GM10248 (cell line): ENCODE data around the gene CFAP410.

ENCODE experiments used
- CTCF ChIA-PET: fragments of 300-600 bp; sonication (Branson Sonifier 250); formaldehyde crosslinking; extraction: SDS; loops from one replicate; lab custom pipeline; 2021; ENCODE audit warnings: antibody characterized with exemption; lab: Yijun Ruan, JAX
- POLR2A ChIA-PET: fragments of 350-650 bp; sonication (Branson Sonifier 250); formaldehyde crosslinking; extraction: SDS; loops from one replicate; lab custom pipeline; 2020; ENCODE audit warnings: antibody characterized with exemption; lab: Yijun Ruan, JAX
- DNase-seq: peaks from one replicate; pipeline ENCODE4 v3.0.0; 2012; ENCODE audit errors: extremely low spot score
- TF ChIP-seq, protein P1 (sequence below): IDR thresholded peaks from 2 replicates; pipeline ENCODE4 v1.5.1; 2012; ENCODE audit warnings: mild to moderate bottlenecking, low read depth; ENCODE audit errors: extremely low read depth, missing control alignments, control extremely low read depth

Gene CFAP410

DNA sequence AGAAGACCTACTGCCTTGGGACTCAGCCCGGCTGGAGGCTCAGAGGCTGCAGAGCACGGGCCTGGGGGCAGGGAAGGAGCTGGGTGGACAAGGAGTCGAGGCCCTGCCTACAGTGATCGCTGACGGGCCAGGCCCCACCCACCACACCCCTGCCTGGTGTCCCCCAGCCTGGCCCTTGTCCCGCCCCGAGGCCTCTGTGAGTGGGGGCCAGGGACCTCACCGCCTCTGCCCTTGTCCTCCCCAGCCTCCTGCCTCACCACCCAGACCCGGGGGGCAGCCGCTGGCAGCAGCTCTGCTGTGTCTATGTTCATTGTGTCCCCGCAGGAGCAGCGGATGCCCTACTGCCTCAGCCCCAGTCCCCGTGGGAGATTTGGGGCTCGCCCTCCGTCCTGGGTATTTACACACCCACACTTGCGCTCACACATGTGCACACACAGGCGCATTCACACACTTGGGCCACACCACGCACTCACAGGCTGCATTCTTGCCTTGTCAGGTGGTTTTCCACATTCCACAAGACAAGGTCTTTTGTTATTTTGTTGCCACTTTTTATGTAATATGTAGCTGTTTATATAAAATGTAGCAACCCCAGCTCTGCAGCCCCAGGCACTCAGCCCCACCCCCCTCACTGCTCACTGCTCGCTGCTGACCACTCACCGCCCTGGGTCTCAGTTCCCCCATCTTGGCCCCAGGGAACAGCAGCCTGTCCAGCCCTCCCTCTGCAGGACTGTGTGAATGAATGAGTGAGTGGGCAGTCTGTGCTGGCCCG lies 32.1 kb downstream of the CFAP410 start:
- CTCF ChIA-PET, result interaction anchor here (2.6 kb wide), 1 partner anchor 10 kb away, joined by 11 read pairs; no protein-coding TSS in a partner anchor

GRCh38 chr21:44305691-44306090 lies 33.5 kb downstream of the CFAP410 start:
- ChIA-PET CTCF (interaction anchor here (3.2 kb wide), 1 partner anchor 10 kb away, joined by 16 read pairs; no protein-coding TSS in a partner anchor), POLR2A (no interaction called here)
- TF ChIP-seq, protein P1, sequence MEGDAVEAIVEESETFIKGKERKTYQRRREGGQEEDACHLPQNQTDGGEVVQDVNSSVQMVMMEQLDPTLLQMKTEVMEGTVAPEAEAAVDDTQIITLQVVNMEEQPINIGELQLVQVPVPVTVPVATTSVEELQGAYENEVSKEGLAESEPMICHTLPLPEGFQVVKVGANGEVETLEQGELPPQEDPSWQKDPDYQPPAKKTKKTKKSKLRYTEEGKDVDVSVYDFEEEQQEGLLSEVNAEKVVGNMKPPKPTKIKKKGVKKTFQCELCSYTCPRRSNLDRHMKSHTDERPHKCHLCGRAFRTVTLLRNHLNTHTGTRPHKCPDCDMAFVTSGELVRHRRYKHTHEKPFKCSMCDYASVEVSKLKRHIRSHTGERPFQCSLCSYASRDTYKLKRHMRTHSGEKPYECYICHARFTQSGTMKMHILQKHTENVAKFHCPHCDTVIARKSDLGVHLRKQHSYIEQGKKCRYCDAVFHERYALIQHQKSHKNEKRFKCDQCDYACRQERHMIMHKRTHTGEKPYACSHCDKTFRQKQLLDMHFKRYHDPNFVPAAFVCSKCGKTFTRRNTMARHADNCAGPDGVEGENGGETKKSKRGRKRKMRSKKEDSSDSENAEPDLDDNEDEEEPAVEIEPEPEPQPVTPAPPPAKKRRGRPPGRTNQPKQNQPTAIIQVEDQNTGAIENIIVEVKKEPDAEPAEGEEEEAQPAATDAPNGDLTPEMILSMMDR, result no peak
- DNase-seq, result no peak

More for the DNA sequence above, 32.1 kb downstream of the CFAP410 start:
- POLR2A ChIA-PET, result no interaction called here
- TF ChIP-seq, protein P1, result no peak
- DNase-seq, result no peak

GRCh38 chr21:44304877-44305293 lies 34.3 kb downstream of the CFAP410 start:
- DNase-seq, result peak; percentile 61
- CTCF ChIA-PET, result interaction anchor here (0.8 to 3.2 kb wide), 6 partner anchors 9 to 488 kb away, joined by 3 to 16 read pairs (median 3); no protein-coding TSS in a partner anchor
- POLR2A ChIA-PET, result interaction anchor here (0.6 kb wide), 2 partner anchors 175 to 233 kb away, joined by 4 to 5 read pairs; no protein-coding TSS in a partner anchor
- TF ChIP-seq, protein P1, result peak; percentile 25

GRCh38 chr21:44304011-44304616 lies 35.1 kb downstream of the CFAP410 start:
- ChIA-PET CTCF (interaction anchor here (0.8 to 3.2 kb wide), 6 partner anchors 8 to 489 kb away, joined by 3 to 16 read pairs (median 3); no protein-coding TSS in a partner anchor), POLR2A (no interaction called here)
- no peak for DNase-seq
- TF ChIP-seq, protein P1, result no peak

GRCh38 chr21:44303490-44303981 lies 35.7 kb downstream of the CFAP410 start:
- ChIA-PET CTCF (interaction anchor here (1.0 to 3.2 kb wide), 4 partner anchors 7 to 490 kb away, joined by 3 to 16 read pairs (median 4); no protein-coding TSS in a partner anchor), POLR2A (no interaction called here)
- no peak for DNase-seq
- TF ChIP-seq, protein P1, result no peak
